DND-41 (cell line): ENCODE measurements around the gene ALDH3B2.
"Not testable (repeated sequence)": the region's sequence is repeated elsewhere in the genome, so short reads cannot be mapped to it uniquely, and the experiment has no call there.

ENCODE experiments used
- ATAC-seq: fragments of 200-7000 bp; cut with Tn5 transposase; 3 replicates; pipeline ENCODE4 v1.9.1; 2021; ENCODE audit warnings: low read depth; ENCODE audit not compliant: insufficient read depth
- DNase-seq: peaks from one replicate; pipeline ENCODE4 v3.0.0-alpha.2; 2020
- H2AFZ ChIP-seq: 2 replicates; pipeline ENCODE4 v1.6.0; 2012; ENCODE audit warnings: low read depth, low read length
- H3K27ac ChIP-seq: 2 replicates; pipeline ENCODE4 v1.5.1; 2012; ENCODE audit warnings: low read length, inconsistent platforms
- H3K27me3 ChIP-seq: fragments of 200-600 bp; sonication (generic); 2 replicates; pipeline ENCODE4 v1.6.0; 2012; ENCODE audit warnings: low read length, mild to moderate bottlenecking, inconsistent platforms; ENCODE audit not compliant: insufficient read depth, poor library complexity
- H3K36me3 ChIP-seq: 2 replicates; pipeline ENCODE4 v1.5.1; 2012; ENCODE audit warnings: low read length, inconsistent platforms; ENCODE audit not compliant: insufficient read depth
- H3K4me1 ChIP-seq: 2 replicates; pipeline ENCODE4 v1.5.1; 2012; ENCODE audit warnings: mild to moderate bottlenecking, low read length; ENCODE audit not compliant: insufficient read depth
- H3K4me2 ChIP-seq: 2 replicates; pipeline ENCODE4 v1.6.0; 2012; ENCODE audit warnings: mild to moderate bottlenecking, moderate library complexity, low read length, inconsistent platforms; ENCODE audit not compliant: insufficient read depth
- H3K4me3 ChIP-seq, 2 experiments: fragments of 200-600 bp in 1 of 2; shearing (Covaris generic) in 1 of 2; 2 replicates each; pipeline ENCODE4 v1.5.1; 2012 to 2016; ENCODE audit warnings: inconsistent platforms in 2 of 2, low read length in 2 of 2, mild to moderate bottlenecking in 2 of 2, low read depth in 1 of 2, moderate library complexity in 1 of 2
- H3K79me2 ChIP-seq: 2 replicates; pipeline ENCODE4 v1.6.0; 2012; ENCODE audit warnings: low read length, inconsistent platforms; ENCODE audit not compliant: insufficient read depth
- H3K9ac ChIP-seq: 2 replicates; pipeline ENCODE4 v1.6.0; 2012; ENCODE audit warnings: low read depth, mild to moderate bottlenecking, inconsistent platforms, low read length, moderate library complexity
- H3K9me3 ChIP-seq: 2 replicates; pipeline ENCODE4 v1.5.1; 2012; ENCODE audit warnings: low read length, moderate library complexity, mild to moderate bottlenecking, inconsistent platforms; ENCODE audit not compliant: insufficient read depth, severe bottlenecking
- H4K20me1 ChIP-seq: 2 replicates; pipeline ENCODE4 v1.6.0; 2012; ENCODE audit warnings: low read length; ENCODE audit not compliant: insufficient read depth
- EZH2 ChIP-seq: IDR thresholded peaks from 3 replicates; pipeline ENCODE4 v1.6.1; 2012; ENCODE audit warnings: borderline replicate concordance, low read depth, mild to moderate bottlenecking, moderate library complexity, low read length, inconsistent platforms; ENCODE audit not compliant: severe bottlenecking
- TF ChIP-seq, protein P1 (sequence below): IDR thresholded peaks from 2 replicates; pipeline ENCODE4 v1.5.1; 2012; ENCODE audit warnings: borderline replicate concordance, low read length, moderate library complexity, mild to moderate bottlenecking; ENCODE audit not compliant: poor library complexity, severe bottlenecking; ENCODE audit errors: extremely low read depth

Gene ALDH3B2, protein sequence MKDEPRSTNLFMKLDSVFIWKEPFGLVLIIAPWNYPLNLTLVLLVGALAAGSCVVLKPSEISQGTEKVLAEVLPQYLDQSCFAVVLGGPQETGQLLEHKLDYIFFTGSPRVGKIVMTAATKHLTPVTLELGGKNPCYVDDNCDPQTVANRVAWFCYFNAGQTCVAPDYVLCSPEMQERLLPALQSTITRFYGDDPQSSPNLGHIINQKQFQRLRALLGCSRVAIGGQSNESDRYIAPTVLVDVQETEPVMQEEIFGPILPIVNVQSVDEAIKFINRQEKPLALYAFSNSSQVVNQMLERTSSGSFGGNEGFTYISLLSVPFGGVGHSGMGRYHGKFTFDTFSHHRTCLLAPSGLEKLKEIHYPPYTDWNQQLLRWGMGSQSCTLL

DNA sequence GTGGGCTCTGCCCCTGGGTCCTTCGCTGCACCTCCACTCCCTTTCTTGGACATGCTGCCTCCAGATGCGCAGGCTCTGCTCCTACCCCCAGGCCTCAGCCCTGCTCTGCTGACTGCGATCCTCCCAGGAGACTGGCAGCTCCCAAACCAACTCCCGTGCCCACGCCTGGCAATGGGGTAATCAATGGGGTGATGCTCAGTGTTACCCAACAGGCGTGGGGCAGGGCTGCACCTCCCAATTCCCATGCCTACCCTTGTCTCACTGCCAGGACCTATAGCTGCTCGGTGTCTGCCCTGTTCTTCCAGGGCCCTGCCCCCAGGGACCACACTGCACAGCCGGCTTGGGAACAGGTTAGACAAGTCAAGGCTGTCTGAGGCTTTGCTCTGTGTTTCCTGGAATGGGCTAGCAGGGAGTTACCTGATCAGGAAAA, at the start of gene ALDH3B2:
Gene ALDH3B2 (minus strand): TSS at position 182 of the 430 bp plus-strand sequence. CDS start 7,688 bp downstream, outside the sequence.
- Histone ChIP-seq H3K79me2 (peaks cover 6% of the 10 kb centered on the region), H3K36me3 (no peaks in the 10 kb centered on the region), H3K27ac (peak within 1 kb of the TSS; percentile 50), H2AFZ (no peak within 1 kb of the TSS), H3K4me2 (no peak within 1 kb of the TSS), H3K4me3 (no peak within 1 kb of the TSS), H3K9ac (no peak within 1 kb of the TSS), H3K4me1 (peaks cover 21% of the 10 kb centered on the region), H4K20me1 (no peaks in the 10 kb centered on the region), H3K9me3 (peaks cover 13% of the 10 kb centered on the region), H3K27me3 (no peaks in the 10 kb centered on the region)
- TF ChIP-seq, protein P1, sequence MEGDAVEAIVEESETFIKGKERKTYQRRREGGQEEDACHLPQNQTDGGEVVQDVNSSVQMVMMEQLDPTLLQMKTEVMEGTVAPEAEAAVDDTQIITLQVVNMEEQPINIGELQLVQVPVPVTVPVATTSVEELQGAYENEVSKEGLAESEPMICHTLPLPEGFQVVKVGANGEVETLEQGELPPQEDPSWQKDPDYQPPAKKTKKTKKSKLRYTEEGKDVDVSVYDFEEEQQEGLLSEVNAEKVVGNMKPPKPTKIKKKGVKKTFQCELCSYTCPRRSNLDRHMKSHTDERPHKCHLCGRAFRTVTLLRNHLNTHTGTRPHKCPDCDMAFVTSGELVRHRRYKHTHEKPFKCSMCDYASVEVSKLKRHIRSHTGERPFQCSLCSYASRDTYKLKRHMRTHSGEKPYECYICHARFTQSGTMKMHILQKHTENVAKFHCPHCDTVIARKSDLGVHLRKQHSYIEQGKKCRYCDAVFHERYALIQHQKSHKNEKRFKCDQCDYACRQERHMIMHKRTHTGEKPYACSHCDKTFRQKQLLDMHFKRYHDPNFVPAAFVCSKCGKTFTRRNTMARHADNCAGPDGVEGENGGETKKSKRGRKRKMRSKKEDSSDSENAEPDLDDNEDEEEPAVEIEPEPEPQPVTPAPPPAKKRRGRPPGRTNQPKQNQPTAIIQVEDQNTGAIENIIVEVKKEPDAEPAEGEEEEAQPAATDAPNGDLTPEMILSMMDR, result no peak
- no peak for TF ChIP-seq EZH2
- ATAC-seq (no peak), DNase-seq (peak; percentile 4)

DNA sequence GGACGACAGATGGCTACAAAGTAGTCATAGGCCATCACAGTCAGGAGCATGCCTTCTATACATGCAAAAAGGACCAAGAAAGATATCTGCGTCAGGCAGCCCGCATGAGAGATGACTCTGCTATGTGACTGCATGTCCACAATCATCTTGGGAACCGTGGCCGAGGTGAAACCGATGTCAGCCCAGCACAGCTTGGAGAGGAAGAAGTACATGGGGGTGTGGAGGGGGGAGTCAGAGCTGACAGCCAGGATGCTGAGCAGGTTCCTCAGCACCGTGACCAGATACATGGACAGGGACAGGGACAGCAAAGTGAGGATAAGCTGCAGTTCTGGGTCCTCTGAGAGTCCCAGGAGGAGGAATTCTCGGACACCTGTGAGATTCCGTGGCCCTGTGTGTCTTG, 48.6 kb upstream of the ALDH3B2 start:
- H3K4me3 ChIP-seq, ATAC-seq, H2AFZ ChIP-seq, H3K36me3 ChIP-seq, H3K27me3 ChIP-seq, H3K27ac ChIP-seq, H3K4me2 ChIP-seq, DNase-seq, H3K4me1 ChIP-seq, H3K9me3 ChIP-seq, H3K79me2 ChIP-seq, H3K9ac ChIP-seq, H4K20me1 ChIP-seq: not testable (repeated sequence)

DNA sequence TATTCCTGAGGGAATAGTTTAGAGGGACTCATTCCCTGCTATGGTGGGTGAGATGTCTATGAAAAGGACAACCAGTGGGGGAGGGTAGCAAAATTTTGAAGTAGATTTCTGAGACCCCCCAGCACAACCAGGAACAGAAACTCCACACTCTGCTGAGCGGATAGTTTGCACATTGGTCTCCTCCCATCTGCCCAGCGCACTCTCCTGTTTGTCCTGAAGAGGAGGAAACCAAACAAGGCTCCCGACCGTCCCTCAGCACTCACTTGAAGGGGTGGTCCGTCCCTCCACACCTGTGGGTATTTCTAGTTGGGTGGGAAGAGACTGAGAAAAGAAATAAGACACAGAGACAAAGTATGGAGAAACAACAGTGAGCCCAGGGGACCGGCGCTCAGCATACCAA, 41.8 kb upstream of the ALDH3B2 start:
- not testable (repeated sequence) for ATAC-seq

DNA sequence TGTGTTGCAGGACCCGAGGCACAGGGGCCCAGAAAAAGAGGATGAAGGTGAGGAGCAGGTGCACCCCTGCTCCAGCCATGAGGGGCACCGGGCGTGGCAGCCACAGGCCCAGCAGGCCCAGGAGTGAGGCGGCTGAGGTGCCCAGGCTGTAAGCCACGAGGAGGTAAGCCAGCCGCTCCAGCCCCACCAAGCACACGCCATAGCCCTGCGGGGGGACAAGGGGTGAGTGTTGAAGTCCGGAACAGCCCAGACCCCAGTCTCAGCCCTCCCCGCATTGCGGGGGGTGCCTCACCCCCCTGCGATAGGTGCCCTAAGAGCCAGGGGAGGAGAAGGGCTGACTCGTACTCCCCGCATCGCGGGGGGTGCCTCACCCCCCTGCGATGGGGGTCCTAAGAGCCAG, 41.4 kb upstream of the ALDH3B2 start:
- ATAC-seq, DNase-seq, H3K9me3 ChIP-seq, H3K4me2 ChIP-seq, H3K27ac ChIP-seq, H3K36me3 ChIP-seq, H3K9ac ChIP-seq, H3K27me3 ChIP-seq, H3K4me3 ChIP-seq, H2AFZ ChIP-seq, H4K20me1 ChIP-seq, H3K79me2 ChIP-seq: not testable (repeated sequence)
- peaks cover 14% of the 10 kb centered on the region for H3K4me1 ChIP-seq

More for the DNA sequence above, 41.8 kb upstream of the ALDH3B2 start:
- not testable (repeated sequence) for H4K20me1 ChIP-seq, H3K79me2 ChIP-seq, H3K4me3 ChIP-seq, H3K36me3 ChIP-seq, H3K27me3 ChIP-seq, H3K27ac ChIP-seq, H3K4me2 ChIP-seq, H3K9ac ChIP-seq, DNase-seq, H3K9me3 ChIP-seq, H2AFZ ChIP-seq
- H3K4me1 ChIP-seq, result peaks cover 14% of the 10 kb centered on the region

DNA sequence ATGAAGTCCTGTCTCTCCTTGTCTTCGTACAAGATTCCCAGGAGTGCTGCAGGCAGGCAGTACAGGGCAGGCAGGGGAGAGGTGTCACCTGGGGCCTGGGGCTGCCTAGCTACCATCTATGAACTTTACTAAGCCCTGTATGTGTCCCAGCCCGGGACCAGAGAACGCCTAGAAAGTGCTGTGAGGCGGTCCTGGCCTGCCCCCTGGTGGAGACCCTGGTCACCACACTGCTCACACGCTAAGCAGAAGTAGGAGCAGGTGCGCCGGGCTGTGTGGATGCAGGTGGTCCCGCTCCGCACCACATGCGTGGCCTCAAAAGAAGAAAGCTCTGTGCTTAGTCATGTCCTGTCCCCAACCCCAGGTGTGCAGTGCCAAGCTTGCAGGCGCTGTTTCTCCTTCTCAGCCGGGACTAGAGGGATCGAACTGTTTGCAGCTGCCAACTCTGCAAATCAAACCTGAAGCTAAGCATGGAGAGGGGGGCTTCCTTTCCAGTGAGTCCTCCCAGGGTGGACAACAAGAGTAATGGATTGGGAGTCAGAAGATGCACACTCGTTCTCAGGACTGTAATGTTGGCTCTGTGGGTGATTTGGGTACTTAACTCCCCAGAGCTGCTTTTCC, 39.6 kb upstream of the ALDH3B2 start:
- H4K20me1 ChIP-seq, H3K36me3 ChIP-seq, H3K27me3 ChIP-seq, H3K4me3 ChIP-seq, H3K9ac ChIP-seq, H3K9me3 ChIP-seq, H3K79me2 ChIP-seq, ATAC-seq: not testable (repeated sequence)
- H3K27ac ChIP-seq, result peak overlapping the region; percentile 68; the same call in 1 of the 2 replicates
- peak overlapping the region; percentile 25 for H2AFZ ChIP-seq
- peaks cover 14% of the 10 kb centered on the region for H3K4me1 ChIP-seq
- TF ChIP-seq, protein P1, result peak; percentile 45
- peak; percentile 85 for DNase-seq
- H3K4me2 ChIP-seq, result peak overlapping the region; percentile 16; the same call in 1 of the 2 replicates

DNA sequence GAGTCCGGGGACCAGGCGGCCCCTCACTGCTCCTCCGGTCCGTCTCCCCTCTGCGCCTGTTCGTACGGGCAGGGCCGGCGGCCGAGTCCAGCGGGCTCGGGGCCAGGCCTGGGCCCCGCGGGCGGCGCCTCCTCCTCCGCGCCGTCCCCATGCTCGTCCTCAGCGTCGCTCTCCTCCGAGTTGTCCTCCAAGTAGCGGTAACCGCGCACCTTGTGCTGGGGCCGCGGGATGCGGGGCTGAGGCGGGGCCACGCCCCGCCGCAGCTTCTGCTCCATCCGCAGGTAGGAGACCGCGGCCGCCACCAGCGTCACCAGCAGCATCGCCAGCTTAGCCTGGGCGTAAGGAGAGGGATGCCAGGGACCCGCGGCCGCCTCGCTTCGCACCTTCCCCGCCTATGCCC, 37.3 kb upstream of the ALDH3B2 start:
- H3K36me3 ChIP-seq, H3K4me2 ChIP-seq, H3K4me3 ChIP-seq, H3K27ac ChIP-seq, H2AFZ ChIP-seq, H3K79me2 ChIP-seq, H3K9ac ChIP-seq, H4K20me1 ChIP-seq, DNase-seq, H3K27me3 ChIP-seq, H3K9me3 ChIP-seq, ATAC-seq: not testable (repeated sequence)
- H3K4me1 ChIP-seq, result peaks cover 14% of the 10 kb centered on the region
